Measurements from ENCODE around the gene BAG1. TPM values are rescaled to one million over a fixed set of nuclear protein-coding genes. Genes with fewer than 3 reads are reported as not detected.

The BAG1 gene
- total RNA-seq, 1 experiment from 2014 or later = 58.1 TPM

DNA sequence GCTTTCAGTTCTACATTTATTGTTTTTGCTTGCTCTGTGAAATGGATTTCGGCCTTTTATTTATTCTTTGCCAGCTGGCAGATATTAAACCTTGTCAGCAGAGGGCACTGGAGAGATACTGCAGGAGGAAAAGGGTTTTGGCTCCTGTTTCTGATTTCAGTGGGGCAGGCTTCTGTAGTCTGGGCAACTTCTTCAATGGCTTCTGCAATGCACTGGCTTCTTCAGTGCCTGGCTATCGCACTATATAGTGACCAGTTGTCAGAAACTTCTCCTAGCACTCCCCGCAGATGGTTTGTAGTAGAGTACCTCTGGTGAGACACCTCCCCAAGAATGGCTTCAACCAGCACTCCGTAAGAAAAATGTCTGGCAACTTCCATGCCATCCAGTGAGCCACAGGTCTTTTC lies 22.6 kb upstream of the BAG1 start:
- peak; percentile 84 for DNase-seq (ENCODE audit: low spot score)

GRCh38 chr9:33285502-33285901 lies 21.0 kb upstream of the BAG1 start:
- in situ Hi-C loops (cut with HindIII; ENCODE audit: low sequenced_read_pairs) = no loop called here
- DNase-seq (ENCODE audit: low spot score) = no peak

More for the DNA sequence above, 22.6 kb upstream of the BAG1 start:
- in situ Hi-C loops (cut with HindIII; ENCODE audit: low sequenced_read_pairs) = no loop called here

GRCh38 chr9:33277484-33277883 lies 13.0 kb upstream of the BAG1 start:
- in situ Hi-C loops (cut with HindIII; ENCODE audit: low sequenced_read_pairs) = no loop called here
- DNase-seq (ENCODE audit: low spot score) = no peak

DNA sequence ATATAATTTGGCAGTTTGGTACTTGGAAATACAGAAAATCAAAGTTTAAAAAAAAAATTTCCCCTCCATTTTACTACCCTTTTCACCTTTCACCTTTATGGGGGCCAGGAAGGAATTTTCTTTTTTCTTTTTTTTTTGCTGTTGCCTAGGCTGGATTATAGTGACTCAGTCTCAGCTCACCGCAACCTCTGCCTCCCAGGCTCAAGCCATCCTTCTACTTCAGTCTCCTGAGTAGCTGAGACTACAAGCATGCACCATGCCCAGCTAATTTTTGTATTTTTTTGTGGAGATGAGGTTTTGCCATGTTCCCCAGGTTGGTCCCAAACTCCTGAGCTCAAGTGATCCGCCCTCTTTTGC lies 9.4 kb upstream of the BAG1 start:
- in situ Hi-C loops (cut with HindIII; ENCODE audit: low sequenced_read_pairs) = no loop called here
- no peak for DNase-seq (ENCODE audit: low spot score)

GRCh38 chr9:33273266-33273971 lies 8.9 kb upstream of the BAG1 start:
- no peak for DNase-seq (ENCODE audit: low spot score)

DNA sequence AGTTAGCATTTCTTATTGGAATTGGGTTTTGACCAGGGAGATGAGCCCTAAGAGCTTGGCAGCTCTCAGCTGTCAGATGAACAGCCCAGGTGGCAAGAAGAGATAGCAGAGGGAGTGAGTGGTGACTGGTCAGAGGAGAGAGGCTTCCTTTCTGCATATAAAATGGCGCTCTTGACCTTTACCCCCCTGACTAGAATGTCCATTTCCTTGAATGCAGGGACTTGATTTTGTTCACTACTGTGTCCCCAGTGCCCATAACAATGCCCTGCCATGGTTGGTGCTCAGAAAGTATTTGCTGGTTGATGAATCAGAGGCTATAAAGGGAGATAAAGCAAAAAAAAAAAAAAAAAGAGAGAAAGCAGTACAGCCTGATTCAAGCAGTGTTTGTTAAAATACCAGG lies 7.6 kb upstream of the BAG1 start:
- in situ Hi-C loops (cut with HindIII; ENCODE audit: low sequenced_read_pairs) = no loop called here
- DNase-seq (ENCODE audit: low spot score) = no peak

More at GRCh38 chr9:33273266-33273971, 8.9 kb upstream of the BAG1 start:
- in situ Hi-C loops (cut with HindIII; ENCODE audit: low sequenced_read_pairs) = no loop called here

- in situ Hi-C loops (cut with HindIII; ENCODE audit: low sequenced_read_pairs) = no loop called here
- no peak for DNase-seq (ENCODE audit: low spot score)
Observed at GRCh38 chr9:33270146-33270545, 5.6 kb upstream of the BAG1 start.

DNA sequence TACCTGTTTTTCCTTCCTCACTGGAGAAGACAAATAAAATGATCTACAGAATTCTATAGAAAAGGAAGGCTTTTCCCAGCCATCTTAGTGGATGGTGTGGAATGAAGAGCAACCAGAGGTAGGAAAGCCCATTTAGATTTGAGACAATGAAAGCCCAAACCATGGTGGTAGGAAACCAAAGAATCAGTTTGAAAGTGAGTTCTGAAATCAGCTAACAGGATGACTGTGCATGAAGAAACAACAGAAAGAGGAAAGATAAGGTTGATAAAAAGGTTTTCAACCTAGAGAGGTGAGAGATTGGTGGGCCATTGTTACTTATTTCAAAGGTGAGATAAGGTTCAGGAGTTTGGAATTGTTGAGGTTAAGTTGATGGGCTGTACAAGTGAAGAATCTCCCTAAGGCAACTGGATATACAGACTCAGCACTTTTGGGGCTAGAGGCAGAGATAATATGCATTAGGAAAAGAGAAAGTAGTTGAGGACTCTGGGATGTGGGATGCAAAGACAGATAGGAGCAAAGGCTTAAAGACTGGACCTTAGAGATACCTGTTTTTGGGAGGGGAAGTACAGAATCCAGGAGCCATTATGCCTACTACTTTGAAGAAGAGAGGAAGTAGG lies 2.8 kb upstream of the BAG1 start:
- in situ Hi-C loops (cut with HindIII; ENCODE audit: low sequenced_read_pairs) = no loop called here
- DNase-seq (ENCODE audit: low spot score) = no peak

DNA sequence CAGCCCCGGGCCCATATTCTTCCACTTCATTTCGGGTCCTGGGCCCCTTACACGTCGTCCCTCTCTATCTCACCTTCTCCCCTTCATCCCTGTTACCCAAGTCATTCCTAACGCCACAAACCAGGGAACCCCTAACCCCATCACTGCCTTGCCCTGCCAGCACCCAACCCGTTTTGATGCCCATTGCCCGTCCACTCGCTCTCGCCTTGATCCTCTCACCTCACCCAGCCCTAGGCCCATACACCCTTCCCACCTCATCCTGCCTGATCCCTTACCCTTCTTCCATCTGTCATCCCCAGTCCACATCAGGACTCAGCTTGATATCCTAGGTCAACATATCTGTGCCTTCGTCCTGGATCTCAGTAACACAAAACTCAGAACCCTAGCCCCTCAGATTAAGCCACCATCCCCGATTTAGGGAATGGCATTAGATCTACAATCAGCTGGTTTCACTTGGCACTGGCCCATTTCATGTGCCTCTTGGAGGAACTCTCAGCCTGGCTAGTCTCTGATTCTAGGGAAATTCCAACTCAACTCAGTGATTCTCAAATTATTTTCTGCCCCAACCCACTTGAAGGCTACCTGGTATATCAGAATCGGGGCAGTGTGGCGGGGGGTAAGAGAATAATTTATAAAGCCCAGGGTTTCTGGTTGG lies 830 bp upstream of the BAG1 start:
- in situ Hi-C loops (cut with HindIII; ENCODE audit: low sequenced_read_pairs) = no loop called here
- DNase-seq (ENCODE audit: low spot score) = peak; percentile 3

DNA sequence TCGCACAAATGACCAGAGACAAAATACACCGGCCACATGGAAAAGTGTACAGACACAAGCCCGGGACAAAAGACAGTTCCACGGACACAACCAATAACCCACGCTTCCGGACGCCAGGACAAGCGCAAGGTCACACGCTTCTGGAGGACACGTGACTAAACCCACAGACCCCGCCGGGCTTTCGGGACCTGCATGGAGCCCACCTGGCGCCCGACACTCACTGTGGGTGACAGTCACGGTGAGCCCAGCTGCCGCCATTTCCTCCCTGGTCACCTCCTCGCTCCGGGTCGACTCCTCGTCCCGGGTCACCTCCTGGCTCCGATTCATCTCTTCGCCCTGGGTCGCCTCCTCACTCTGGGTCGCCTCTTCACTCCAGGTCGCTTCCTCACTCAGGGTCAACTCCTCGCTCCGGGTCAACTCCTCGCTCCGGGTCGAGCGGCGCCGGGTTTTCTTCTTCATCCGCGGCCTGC lies 470 bp downstream of the BAG1 start:
- DNase-seq (ENCODE audit: low spot score) = no peak
- in situ Hi-C loops (cut with HindIII; ENCODE audit: low sequenced_read_pairs) = no loop called here

DNA sequence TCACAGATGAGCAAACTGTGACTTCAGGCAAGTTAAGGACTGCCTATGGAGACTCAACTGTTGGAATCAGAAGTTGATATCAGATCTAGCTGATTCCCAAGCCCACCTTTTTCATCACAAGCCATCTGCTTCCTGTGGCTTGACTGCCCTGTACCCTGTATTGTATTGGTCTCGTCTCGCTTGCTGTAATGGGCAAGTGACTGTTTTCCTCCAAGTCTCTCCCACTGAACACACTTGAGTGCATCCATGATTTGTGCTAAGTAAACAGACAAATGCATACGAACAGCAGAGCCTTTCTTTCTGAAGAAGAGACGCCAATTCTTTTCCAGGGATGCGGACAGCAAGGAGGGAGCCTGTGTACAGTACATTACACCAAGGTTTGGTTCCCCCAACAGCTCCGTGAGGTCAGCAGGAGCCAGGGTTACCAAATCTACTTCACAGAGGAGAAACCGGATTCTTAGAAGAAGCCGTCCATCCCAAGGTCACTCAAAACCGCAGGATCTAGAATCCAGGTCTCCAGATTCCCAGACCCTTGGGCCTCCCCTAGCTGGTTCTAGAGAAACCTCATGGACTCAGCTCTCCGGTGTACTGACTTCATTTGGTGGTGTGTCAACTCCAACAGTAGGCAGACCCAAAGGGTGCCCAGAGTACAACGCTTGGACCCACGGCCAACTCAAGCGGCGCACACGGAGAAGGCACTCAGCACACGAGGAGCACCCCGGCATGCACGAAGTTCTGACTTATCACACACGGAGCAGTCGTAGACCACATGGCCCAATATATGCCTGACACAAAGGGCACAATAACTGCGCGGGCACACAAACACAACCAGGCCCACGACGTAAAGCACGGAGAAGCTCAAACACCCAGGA lies 1.1 kb downstream of the BAG1 start:
- in situ Hi-C loops (cut with HindIII; ENCODE audit: low sequenced_read_pairs) = no loop called here

DNA sequence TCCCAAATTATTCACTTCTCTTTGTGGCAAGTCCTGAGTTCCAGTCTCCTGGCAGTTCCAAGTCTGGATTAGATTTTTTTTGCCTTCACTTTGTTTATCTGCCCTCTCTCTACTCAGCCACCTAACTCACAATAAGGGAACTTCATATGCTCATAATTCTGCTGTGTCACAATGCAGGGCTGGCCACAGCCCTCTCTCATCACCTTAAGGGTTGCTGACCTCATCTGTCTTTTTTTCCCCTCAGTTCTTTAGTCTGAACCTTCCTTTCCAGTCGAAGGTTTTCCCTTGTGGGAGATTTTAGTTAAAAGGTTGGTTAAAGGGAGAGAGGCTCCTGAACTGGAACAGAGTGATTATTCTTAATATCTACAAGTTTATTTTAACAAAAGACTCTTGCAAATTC lies 4.1 kb downstream of the BAG1 start:
- no peak for DNase-seq (ENCODE audit: low spot score)
- in situ Hi-C loops (cut with HindIII; ENCODE audit: low sequenced_read_pairs) = no loop called here

More for the DNA sequence above, 1.1 kb downstream of the BAG1 start:
- peak; percentile 35 for DNase-seq (ENCODE audit: low spot score)

DNA sequence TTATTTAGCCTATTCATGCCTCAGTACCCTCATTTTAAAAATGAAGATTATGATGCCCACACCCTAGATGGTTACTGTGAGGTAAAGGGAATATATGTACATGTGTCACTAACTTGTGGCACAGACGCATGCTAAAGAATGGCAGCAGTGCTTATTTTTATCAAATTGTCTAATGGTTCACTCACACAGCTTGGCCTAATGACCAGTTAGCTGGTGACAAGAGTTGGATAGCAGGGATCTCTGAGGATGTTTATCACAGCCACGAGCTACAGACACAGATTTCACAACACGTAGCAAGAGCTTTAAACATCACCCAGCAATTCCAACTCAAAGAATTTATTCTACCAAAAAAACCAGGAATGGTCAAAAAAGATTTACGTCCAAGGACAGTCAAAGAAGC lies 7.2 kb downstream of the BAG1 start:
- no peak for DNase-seq (ENCODE audit: low spot score)
- in situ Hi-C loops (cut with HindIII; ENCODE audit: low sequenced_read_pairs) = no loop called here

- in situ Hi-C loops (cut with HindIII; ENCODE audit: low sequenced_read_pairs) = no loop called here
- no peak for DNase-seq (ENCODE audit: low spot score)
Observed at GRCh38 chr9:33256236-33256635, 8.3 kb downstream of the BAG1 start.

DNA sequence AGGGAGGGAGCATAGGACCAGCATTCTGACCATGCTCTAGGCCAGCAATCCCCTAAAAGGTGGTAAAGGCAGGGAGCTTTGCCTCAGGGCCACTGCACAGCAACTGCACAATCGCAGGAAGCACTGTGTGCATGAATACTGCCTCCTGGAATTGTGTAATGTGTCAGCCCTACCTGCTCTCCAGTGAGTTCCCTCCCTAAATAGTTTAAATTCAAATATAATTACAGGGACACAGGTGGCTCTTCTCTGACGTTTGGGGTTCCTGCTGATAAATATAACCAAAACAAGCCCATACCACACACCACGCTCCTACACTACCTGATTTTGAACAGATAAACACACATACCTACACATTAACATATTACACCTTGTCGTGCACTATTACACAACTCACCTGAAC lies 9.0 kb downstream of the BAG1 start:
- no peak for DNase-seq (ENCODE audit: low spot score)
- in situ Hi-C loops (cut with HindIII; ENCODE audit: low sequenced_read_pairs) = no loop called here

DNA sequence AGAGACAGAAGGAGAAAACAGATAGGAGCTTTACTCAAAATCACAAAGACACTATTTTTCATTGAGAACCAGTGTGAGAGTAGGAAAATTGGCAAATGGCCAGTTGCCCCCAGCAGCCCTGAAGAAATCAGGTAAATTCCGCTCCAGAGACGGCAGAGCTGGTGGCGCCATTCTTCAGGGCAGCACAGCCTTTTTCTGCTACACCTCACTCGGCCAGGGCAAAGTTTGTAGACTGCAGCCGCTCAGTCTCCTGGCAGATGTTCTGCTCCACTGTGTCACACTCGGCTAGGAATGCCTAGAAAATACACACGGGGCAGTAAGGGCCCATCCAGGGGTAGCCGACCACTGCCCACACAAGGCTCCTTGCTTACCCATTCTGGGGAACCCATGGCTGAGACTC lies 9.5 kb downstream of the BAG1 start:
- in situ Hi-C loops (cut with HindIII; ENCODE audit: low sequenced_read_pairs) = no loop called here
- no peak for DNase-seq (ENCODE audit: low spot score)

DNA sequence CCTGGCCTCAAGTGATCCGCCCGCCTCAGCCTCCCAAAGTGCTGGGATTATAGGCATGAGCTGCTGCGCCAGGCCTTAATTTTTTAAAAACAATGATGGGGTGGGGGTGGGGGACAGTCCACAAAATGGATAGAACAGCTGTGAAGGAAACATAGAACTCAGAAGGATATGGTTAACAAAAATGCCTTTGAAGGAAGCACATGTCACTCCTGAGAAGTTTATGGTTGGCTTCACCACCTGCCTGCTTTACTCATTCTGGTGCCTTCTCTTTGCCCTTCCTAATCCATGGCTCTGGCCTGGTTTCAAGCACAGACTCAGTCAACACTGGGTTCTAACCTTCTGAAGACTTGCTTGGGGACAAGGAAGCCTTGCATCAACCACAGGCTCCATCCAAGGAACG lies 10.3 kb downstream of the BAG1 start:
- DNase-seq (ENCODE audit: low spot score) = no peak
- in situ Hi-C loops (cut with HindIII; ENCODE audit: low sequenced_read_pairs) = no loop called here

DNA sequence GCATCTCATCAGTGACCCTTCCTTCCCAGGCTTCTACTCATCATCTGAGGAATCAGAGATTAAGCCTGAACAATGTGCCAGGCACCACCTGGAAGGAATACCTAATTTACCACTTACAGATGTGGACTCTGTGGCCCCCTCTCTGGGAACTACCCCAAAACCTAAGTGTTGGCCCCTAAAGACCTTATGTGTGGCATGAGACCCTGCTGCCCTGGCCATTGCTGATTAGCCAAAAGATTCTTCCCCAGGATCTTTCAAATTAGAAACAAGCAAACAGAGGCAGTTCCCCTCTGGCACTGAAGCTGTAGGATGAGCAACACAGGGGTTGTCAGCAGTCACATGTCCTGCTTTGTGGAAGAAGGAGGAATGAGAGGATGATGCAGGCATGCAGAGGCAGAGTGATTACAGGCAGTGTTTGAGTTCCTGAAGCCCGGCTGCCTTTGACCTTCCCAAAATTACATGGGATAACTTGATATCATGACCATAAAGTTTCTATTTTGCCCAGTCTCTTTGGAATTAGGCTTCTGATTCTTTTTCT lies 14.0 kb downstream of the BAG1 start:
- no peak for DNase-seq (ENCODE audit: low spot score)
- in situ Hi-C loops (cut with HindIII; ENCODE audit: low sequenced_read_pairs) = no loop called here

- in situ Hi-C loops (cut with HindIII; ENCODE audit: low sequenced_read_pairs) = no loop called here
- no peak for DNase-seq (ENCODE audit: low spot score)
Observed at GRCh38 chr9:33249983-33250382, 14.5 kb downstream of the BAG1 start.
